ENCODE data around the gene FAM118B.

FAM118B gene

GRCh38 chr11:126186708-126187529 is 24.7 kb upstream of the FAM118B start:
- no peak for DNase-seq (ENCODE audit: low spot score)

- DNase-seq (ENCODE audit: low spot score): no peak
Observed at GRCh38 chr11:126188332-126189108, 23.1 kb upstream of the FAM118B start.

DNA sequence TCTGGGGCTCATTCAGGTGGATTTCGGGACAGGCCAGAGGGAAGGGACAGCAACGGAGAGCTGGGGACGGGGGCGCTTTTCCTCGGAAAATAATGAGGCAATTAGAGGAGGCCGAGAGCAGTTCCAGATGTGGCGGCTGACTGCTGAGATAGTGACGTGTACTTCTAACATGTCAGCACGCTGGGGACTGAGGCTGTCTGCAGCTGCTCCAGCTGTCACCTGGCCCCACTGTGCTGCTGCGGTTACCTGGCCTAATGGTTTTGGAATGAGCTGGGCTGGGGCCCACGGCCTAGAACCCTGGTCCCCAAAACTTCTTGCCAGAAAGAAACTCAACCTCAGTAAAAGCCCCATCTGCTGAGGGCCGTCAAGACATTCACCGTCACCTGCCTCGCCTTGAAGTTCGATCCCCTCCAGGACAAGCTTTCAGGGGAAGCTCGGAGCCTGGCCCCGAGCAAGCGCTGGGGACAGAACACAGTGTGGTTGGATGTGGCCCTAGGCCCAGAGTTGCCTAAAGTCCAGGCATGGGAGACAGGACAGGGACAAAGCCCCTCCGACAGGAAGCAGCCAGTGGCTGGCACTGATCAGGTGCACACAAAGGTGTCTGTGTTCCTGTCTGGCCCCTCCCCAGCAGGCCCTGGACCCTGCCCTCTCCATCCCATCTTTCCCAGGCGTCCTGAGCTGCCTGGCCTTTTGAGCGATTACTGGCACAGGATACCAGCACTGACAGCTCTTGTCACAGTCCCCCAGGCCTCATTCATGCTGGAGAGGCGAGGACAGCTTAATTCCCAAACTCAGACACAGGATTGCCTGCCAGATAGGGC is 22.3 kb upstream of the FAM118B start:
- DNase-seq (ENCODE audit: low spot score): no peak

- no peak for DNase-seq (ENCODE audit: low spot score)
Observed at GRCh38 chr11:126190792-126191191, 20.8 kb upstream of the FAM118B start.

GRCh38 chr11:126191379-126192073 is 20.1 kb upstream of the FAM118B start:
- DNase-seq (ENCODE audit: low spot score): no peak

GRCh38 chr11:126192361-126192760 is 19.2 kb upstream of the FAM118B start:
- no peak for DNase-seq (ENCODE audit: low spot score)

- no peak for DNase-seq (ENCODE audit: low spot score)
Observed at GRCh38 chr11:126193038-126193478, 18.5 kb upstream of the FAM118B start.

GRCh38 chr11:126194121-126194543 is 17.4 kb upstream of the FAM118B start:
- peak; percentile 71 for DNase-seq (ENCODE audit: low spot score)

GRCh38 chr11:126195119-126195518 is 16.5 kb upstream of the FAM118B start:
- DNase-seq (ENCODE audit: low spot score): no peak

GRCh38 chr11:126197277-126197939 is 14.2 kb upstream of the FAM118B start:
- no peak for DNase-seq (ENCODE audit: low spot score)

GRCh38 chr11:126198648-126199047 is 12.9 kb upstream of the FAM118B start:
- no peak for DNase-seq (ENCODE audit: low spot score)

DNA sequence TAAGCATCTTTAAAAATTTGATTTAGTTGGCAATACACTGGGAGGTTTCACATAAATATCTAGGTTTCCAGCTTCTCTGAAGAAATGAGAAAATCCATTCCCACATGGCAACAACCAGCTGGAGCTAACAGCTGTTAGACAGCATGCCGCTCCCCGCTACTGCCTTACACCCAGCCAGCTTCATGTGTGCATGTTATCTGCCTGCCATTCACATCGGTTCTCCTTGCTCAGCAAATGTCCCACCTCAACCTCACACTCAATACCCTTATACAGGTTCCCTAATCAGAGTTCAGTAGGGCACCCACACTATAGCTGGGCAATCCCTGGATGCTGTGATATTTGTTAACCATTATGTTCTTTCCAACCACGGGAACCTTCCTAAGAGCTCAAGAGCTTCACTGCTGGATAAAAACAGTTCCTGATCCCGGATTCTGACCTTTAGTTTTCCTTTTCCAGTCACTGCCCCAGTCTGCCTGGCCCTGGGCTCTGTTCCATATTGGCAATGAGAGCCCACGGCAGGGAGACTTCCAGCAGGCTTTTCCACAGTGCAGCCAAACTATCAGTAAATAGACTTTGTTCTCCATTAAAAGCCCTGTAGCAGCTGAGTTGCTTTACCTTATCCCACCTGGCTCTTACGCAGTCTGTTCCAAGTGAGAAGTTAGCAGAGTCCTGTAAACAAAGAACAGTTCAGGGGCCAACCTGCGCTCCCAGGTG is 8.8 kb upstream of the FAM118B start:
- no peak for DNase-seq (ENCODE audit: low spot score)

DNA sequence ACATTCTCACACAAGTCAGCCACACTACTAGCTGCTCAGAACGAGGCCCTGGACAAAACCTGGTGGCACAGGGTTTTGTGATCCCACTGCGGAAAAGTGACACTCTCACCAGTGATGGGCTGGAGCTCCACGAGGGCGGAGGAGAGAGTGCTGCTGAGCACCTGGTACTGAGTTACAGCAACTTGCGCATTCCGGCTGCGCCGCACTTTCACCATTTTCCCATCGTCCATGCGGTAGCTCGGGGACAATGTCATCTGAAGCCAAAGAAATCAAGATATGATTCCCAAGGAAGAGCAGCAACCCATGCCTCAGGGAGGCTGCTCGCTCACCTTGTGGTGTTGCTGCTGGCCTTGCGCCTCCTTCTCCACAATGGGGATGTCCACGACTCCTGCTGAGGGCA is 6.2 kb upstream of the FAM118B start:
- DNase-seq (ENCODE audit: low spot score): no peak

DNA sequence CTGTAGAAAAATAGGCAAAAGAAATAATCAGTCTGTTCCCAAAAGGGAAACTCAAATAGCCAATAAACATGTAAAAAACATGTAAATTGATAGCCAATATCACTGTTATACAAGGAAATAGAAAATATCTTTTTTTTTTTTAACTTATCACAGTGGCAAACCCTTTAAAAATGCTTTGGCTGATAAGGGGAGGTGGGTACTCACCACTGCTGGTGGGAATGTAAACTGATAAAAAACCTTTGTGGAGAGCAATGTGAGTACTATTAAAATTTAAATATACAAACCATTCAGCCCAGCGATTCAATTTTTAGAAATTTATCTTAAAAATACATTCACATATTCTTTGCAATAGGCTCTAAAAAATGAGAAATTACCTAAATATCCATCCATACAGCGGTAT is 3.7 kb upstream of the FAM118B start:
- DNase-seq (ENCODE audit: low spot score): no peak

- DNase-seq (ENCODE audit: low spot score): no peak
Observed at GRCh38 chr11:126210871-126211235, 729 bp upstream of the FAM118B start.

DNA sequence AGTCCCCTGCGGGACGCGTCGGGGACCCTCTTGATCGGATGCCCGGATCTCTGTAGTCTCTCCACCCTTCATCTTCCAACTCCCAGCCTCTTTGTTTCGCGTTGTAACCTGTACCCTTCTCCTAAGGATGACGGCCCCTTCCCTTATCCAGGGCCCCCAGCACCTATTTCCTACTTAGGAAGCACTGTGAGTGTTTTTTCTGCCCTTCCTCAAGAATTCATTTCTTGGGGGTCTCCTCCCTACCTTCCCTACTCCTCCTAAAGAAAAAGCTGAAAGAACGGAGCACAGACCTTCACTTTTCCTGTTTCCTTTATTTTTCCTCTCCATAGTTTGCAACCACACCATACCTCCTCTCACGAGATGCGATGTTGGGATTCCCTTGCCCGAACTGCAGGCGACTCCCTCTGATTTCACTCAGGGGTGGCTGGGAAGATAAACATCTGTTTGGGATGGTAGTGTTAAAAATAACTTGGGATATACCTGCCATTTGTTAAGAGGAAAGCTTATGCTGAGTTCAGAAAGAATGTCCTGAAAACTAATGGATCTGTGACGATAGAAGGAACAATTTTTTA is 593 bp downstream of the FAM118B start:
- peak; percentile 51 for DNase-seq (ENCODE audit: low spot score)

- no peak for DNase-seq (ENCODE audit: low spot score)
Observed at GRCh38 chr11:126214441-126214840, 2.9 kb downstream of the FAM118B start.

GRCh38 chr11:126214841-126215240 is 3.3 kb downstream of the FAM118B start:
- no peak for DNase-seq (ENCODE audit: low spot score)

DNA sequence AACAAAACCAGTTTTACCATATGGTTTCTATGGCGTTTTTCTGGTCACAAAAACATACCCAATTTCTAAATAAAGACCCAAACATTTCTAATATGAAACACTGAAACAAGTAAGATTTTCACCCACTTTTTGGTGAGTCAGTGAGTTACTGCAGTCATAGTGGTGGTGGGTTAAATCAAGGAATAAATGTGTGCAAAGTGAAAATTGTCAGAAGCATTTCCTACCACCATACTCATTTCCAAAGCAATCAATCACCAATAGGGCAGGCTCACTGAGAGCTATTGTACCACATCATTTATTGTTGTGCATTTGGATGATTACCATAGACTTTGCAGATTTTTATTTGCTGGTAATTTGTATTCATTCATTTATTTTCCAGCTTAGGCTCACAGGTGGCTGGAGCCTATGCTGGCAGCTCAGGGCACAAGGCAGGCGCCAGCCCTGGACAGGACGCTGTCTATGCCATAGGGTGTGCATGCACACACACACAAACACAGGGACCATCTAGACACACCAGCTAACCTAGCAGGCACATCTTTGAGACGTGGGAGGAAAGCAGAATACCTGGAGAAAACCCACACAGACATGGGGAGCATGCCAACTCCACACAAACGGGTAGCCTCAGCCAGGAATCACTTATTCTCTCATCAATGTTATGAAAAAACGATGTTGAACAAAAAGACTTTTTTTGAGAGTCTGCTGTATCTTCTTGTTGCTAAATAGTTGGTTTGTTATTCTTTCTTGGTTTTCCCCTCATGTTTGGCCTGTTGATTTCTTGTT is 5.1 kb downstream of the FAM118B start:
- no peak for DNase-seq (ENCODE audit: low spot score)

Data from hepatic stellate cell (primary cell).